OCI-LY7 (cell line): ENCODE measurements around the gene SPINK13. TPM values are rescaled to one million over a fixed set of nuclear protein-coding genes. Genes with fewer than 3 reads are reported as not detected.

ENCODE experiments used
- Bru-seq: library from RNA; stranded (reverse); fragments of 400-500 nt; gene quantifications from one replicate; lab custom pipeline; 2021; lab: Mats Ljungman, UMichigan
- BruChase-seq, 2 experiments: library from RNA; stranded (reverse); fragments of 400-500 nt; gene quantifications; one replicate each; lab custom pipeline; 2021; lab: Mats Ljungman, UMichigan
- BruUV-seq: library from RNA; stranded (reverse); fragments of 400-500 nt; replicated peaks from 2 replicates; lab custom pipeline; 2021; lab: Mats Ljungman, UMichigan
- CTCF ChIA-PET: fragments of 300-600 bp; sonication (Branson Sonifier 250); formaldehyde crosslinking; loops from one replicate; lab custom pipeline; 2022; ENCODE audit warnings: antibody characterized with exemption; ENCODE audit not compliant: unreplicated experiment; lab: Charles Lee
- POLR2A ChIA-PET: fragments of 300-600 bp; sonication (Branson Sonifier 250); formaldehyde crosslinking; loops from one replicate; lab custom pipeline; 2022; ENCODE audit warnings: antibody characterized with exemption; lab: Charles Lee
- DNase-seq: peaks from one replicate; pipeline ENCODE4 v3.0.0-alpha.2; 2015; ENCODE audit warnings: low spot score
- H2AFZ ChIP-seq: fragments of 200-600 bp; sonication (generic), shearing (Covaris generic); 2 replicates; pipeline ENCODE4 v1.6.1; 2014; ENCODE audit warnings: mild to moderate bottlenecking, antibody characterized with exemption, low read length, moderate library complexity
- H3K27ac ChIP-seq: fragments of 200-600 bp; sonication (generic); 2 replicates; pipeline ENCODE4 v1.5.1; 2014; ENCODE audit warnings: mixed run types, low read depth, mild to moderate bottlenecking, moderate library complexity, low read length, inconsistent platforms; ENCODE audit not compliant: poor library complexity, severe bottlenecking
- H3K36me3 ChIP-seq: fragments of 200-600 bp; sonication (generic); 2 replicates; pipeline ENCODE4 v1.6.1; 2014; ENCODE audit warnings: mild to moderate bottlenecking, antibody characterized with exemption, low read length, moderate library complexity, mixed read lengths; ENCODE audit not compliant: insufficient read depth
- H3K4me1 ChIP-seq: fragments of 200-600 bp; sonication (generic); 2 replicates; pipeline ENCODE4 v1.5.1; 2014; ENCODE audit warnings: mild to moderate bottlenecking, low read length; ENCODE audit not compliant: insufficient read depth, poor library complexity, severe bottlenecking
- H3K4me2 ChIP-seq: fragments of 200-600 bp; sonication (generic); 2 replicates; pipeline ENCODE4 v1.6.1; 2014; ENCODE audit warnings: mild to moderate bottlenecking, low read length
- H3K4me3 ChIP-seq: fragments of 200-600 bp; sonication (generic); 2 replicates; pipeline ENCODE4 v1.5.1; 2014; ENCODE audit warnings: mild to moderate bottlenecking, low read depth, low read length; ENCODE audit not compliant: poor library complexity, severe bottlenecking
- H3K79me2 ChIP-seq: fragments of 200-600 bp; sonication (generic); 2 replicates; pipeline ENCODE4 v1.6.1; 2016; ENCODE audit warnings: low read depth, mild to moderate bottlenecking, low read length, moderate library complexity, mixed read lengths; ENCODE audit not compliant: insufficient read depth
- H3K9me2 ChIP-seq: fragments of 200-600 bp; sonication (generic); 2 replicates; pipeline ENCODE4 v1.6.1; 2016; ENCODE audit warnings: mild to moderate bottlenecking, low read length, mixed read lengths; ENCODE audit not compliant: insufficient read depth
- H3K9me3 ChIP-seq: fragments of 200-600 bp; sonication (generic); 2 replicates; pipeline ENCODE4 v1.6.1; 2014; ENCODE audit warnings: mild to moderate bottlenecking, mixed run types, low read length, mixed read lengths
- H4K20me1 ChIP-seq: fragments of 200-600 bp; sonication (generic); 2 replicates; pipeline ENCODE4 v1.6.1; 2014; ENCODE audit warnings: mild to moderate bottlenecking, antibody characterized with exemption, low read length, moderate library complexity, mixed read lengths; ENCODE audit not compliant: insufficient read depth
- CTCF ChIP-seq: fragments of 200-600 bp; sonication (generic); conservative IDR thresholded peaks from 2 replicates; pipeline ENCODE4 v1.5.1; 2014; ENCODE audit warnings: mild to moderate bottlenecking, antibody characterized with exemption, low read length, moderate library complexity, mixed read lengths
- EZH2phosphoT487 ChIP-seq: fragments of 200-600 bp; sonication (generic); IDR thresholded peaks from 2 replicates; pipeline ENCODE4 v1.6.1; 2018; ENCODE audit warnings: low read depth, borderline replicate concordance, mild to moderate bottlenecking, mixed run types, antibody characterized with exemption, low read length, moderate library complexity, mixed read lengths
- intact Hi-C: fragments of 100-400 bp; cut with micrococcal nuclease; formaldehyde crosslinking; loops from one replicate; pipeline ENCODE4 v1.10.0; 2022; ENCODE audit not compliant: unreplicated experiment
- long read RNA-seq: library from polyadenylated mRNA; stranded (forward); transcript quantifications from one replicate; pipeline ENCODE4 v2.0.0, GENCODE V29; 2022
- total RNA-seq, 2 experiments: library from RNA; depleted of rRNA in 1 of 2; stranded (reverse); fragments of >200 nt in 1 of 2; shearing (Covaris generic) in 1 of 2; gene quantifications; 2 replicates each; pipeline ENCODE4 v1.2.3, GENCODE V29; 2014 to 2022

SPINK13 gene
- total RNA-seq (2014; rRNA removed; shearing (Covaris generic)) (not detected in 2 replicates), total RNA-seq (2022) (not detected in 2 replicates), Bru-seq, nascent RNA (not detected), BruChase-seq, experiment 1, labeled RNA remaining after a 6-hour chase (not detected), BruChase-seq, experiment 2, labeled RNA remaining after a 2-hour chase (not detected)
- long read RNA-seq, result 0 reads

GRCh38 chr5:148268566-148268965 lies at the start of gene SPINK13:
Gene SPINK13 (plus strand): TSS chr5:148268794. CDS start chr5:148270073, 1,279 bp downstream.
- POLR2A ChIA-PET, result no interaction called here
- CTCF ChIA-PET, result no interaction called here

GRCh38 chr5:148221508-148221907 lies 47.1 kb upstream of the SPINK13 start:
- POLR2A ChIA-PET, result interaction anchor here (0.7 to 0.9 kb wide), 2 partner anchors 16 to 201 kb away, joined by 3 read pairs; no protein-coding TSS in a partner anchor
- BruUV-seq, result no TSS peak

More at GRCh38 chr5:148268566-148268965, at the start of gene SPINK13:
- no peak for DNase-seq
- no TSS peak for BruUV-seq
- Histone ChIP-seq H3K79me2 (no peaks in the 10 kb centered on the region), H3K36me3 (no peaks in the 10 kb centered on the region), H2AFZ (no peak within 1 kb of the TSS), H4K20me1 (no peaks in the 10 kb centered on the region), H3K27ac (no peak within 1 kb of the TSS), H3K9me3 (no peaks in the 10 kb centered on the region), H3K4me2 (no peak within 1 kb of the TSS), H3K9me2 (no peaks in the 10 kb centered on the region), H3K4me1 (no peaks in the 10 kb centered on the region), H3K4me3 (no peak within 1 kb of the TSS)
- intact Hi-C loops, result no loop called here
- TF ChIP-seq EZH2phosphoT487, result no peak

GRCh38 chr5:148224117-148224742 lies 44.4 kb upstream of the SPINK13 start:
- no TSS peak for BruUV-seq
- ChIA-PET CTCF (no interaction called here), POLR2A (no interaction called here)
- no peak for TF ChIP-seq CTCF
- no peaks in the 10 kb centered on the region for H4K20me1 ChIP-seq
- intact Hi-C loops, result no loop called here
- DNase-seq, result no peak
- H3K4me1 ChIP-seq, result no peaks in the 10 kb centered on the region
- H3K79me2 ChIP-seq, result no peaks in the 10 kb centered on the region
- H2AFZ ChIP-seq, result no peak overlapping the region
- H3K9me3 ChIP-seq, result no peaks in the 10 kb centered on the region
- no peaks in the 10 kb centered on the region for H3K36me3 ChIP-seq
- no peak overlapping the region for H3K4me3 ChIP-seq
- H3K27ac ChIP-seq, result no peak overlapping the region
- H3K9me2 ChIP-seq, result no peaks in the 10 kb centered on the region
- no peak overlapping the region for H3K4me2 ChIP-seq

More at GRCh38 chr5:148221508-148221907, 47.1 kb upstream of the SPINK13 start:
- TF ChIP-seq CTCF (no peak), EZH2phosphoT487 (no peak)
- no peaks in the 10 kb centered on the region for H3K79me2 ChIP-seq
- no peaks in the 10 kb centered on the region for H4K20me1 ChIP-seq
- H3K4me3 ChIP-seq, result no peak overlapping the region
- DNase-seq, result no peak
- no peak overlapping the region for H3K27ac ChIP-seq
- H3K36me3 ChIP-seq, result no peaks in the 10 kb centered on the region
- H3K4me1 ChIP-seq, result no peaks in the 10 kb centered on the region
- H3K4me2 ChIP-seq, result no peak overlapping the region
- CTCF ChIA-PET, result no interaction called here
- H3K9me2 ChIP-seq, result no peaks in the 10 kb centered on the region
- no peaks in the 10 kb centered on the region for H3K9me3 ChIP-seq
- intact Hi-C loops, result no loop called here
- H2AFZ ChIP-seq, result no peak overlapping the region
